ENCODE measurements around the gene TMPRSS13. TPM values are rescaled to one million over a fixed set of nuclear protein-coding genes. Genes with fewer than 3 reads are reported as not detected.

The TMPRSS13 gene
- polyA plus RNA-seq, 3 donors: 0.17 to 2.4 (median 0.37) TPM

GRCh38 chr11:117976445-117976844 is 47.2 kb upstream of the TMPRSS13 start:
- Mint-ChIP-seq H3K36me3 (peaks cover 9 to 10% of the 10 kb centered on the region in 2 donors), H3K4me1 (peaks cover 92% of the 10 kb centered on the region), H3K4me3 (peak overlapping the region in 1 of 2 donors; percentile 58), H3K9me3 (peaks cover 0 to 4% (median 0%) of the 10 kb centered on the region in 7 donors), H3K27ac (peak overlapping the region; percentile 48 to 93 (median 90)), H3K27me3 (ENCODE audit: low read depth in 3 of 3) (peaks cover 0 to 4% (median 0%) of the 10 kb centered on the region in 3 donors)
- no peaks in the 10 kb centered on the region for H4K20me1 ChIP-seq (ENCODE audit: insufficient read depth, low read length)
- H3K4me2 ChIP-seq (replicated peaks; ENCODE audit: extremely low read depth, low read length, poor library complexity, severe bottlenecking): peak overlapping the region; percentile 17
- no peaks in the 10 kb centered on the region for H3K27me3 ChIP-seq (ENCODE audit: control insufficient read depth in 2 of 2, insufficient read depth in 2 of 2, low read length in 2 of 2)
- peaks cover 92 to 100% of the 10 kb centered on the region in 2 donors for H3K4me1 ChIP-seq (ENCODE audit: control insufficient read depth in 1 of 2, insufficient read depth in 2 of 2, low read length in 2 of 2)
- H3K9me3 ChIP-seq (replicated peaks in 1 of 2; ENCODE audit: control insufficient read depth in 1 of 2, insufficient read depth in 1 of 2, low read length in 2 of 2): no peaks in the 10 kb centered on the region
- WGBS (ENCODE audit: insufficient coverage): 89% methylated on average over 4 of the region's 4 CpGs
- no peak overlapping the region for H3K9ac ChIP-seq (ENCODE audit: insufficient read depth, low read length, poor library complexity, severe bottlenecking)
- intact Hi-C loops (cut with micrococcal nuclease): no loop called here
- H3K79me2 ChIP-seq (ENCODE audit: insufficient read depth, low read length): no peaks in the 10 kb centered on the region
- H3K4me3 ChIP-seq (replicated peaks in 1 of 3; ENCODE audit: low read depth in 2 of 3, low read length in 3 of 3): peak overlapping the region in 1 of 3 experiments; percentile 15
- TF ChIP-seq CTCF (IDR thresholded peaks at IDR 0.05): no peak
- H2AFZ ChIP-seq (ENCODE audit: insufficient read depth, low read depth, low read length, poor library complexity, severe bottlenecking): no peak overlapping the region
- DNase-seq: no peak
- peak overlapping the region; percentile 30 to 71 for H3K27ac ChIP-seq (ENCODE audit: low read depth in 1 of 2, low read length in 2 of 2)
- no peaks in the 10 kb centered on the region for H3K36me3 ChIP-seq (replicated peaks in 1 of 2; ENCODE audit: control insufficient read depth in 1 of 2, insufficient read depth in 2 of 2, low read length in 2 of 2)

GRCh38 chr11:117973503-117973860 is 44.3 kb upstream of the TMPRSS13 start:
- peak overlapping the region; percentile 79 to 96 (median 93) for H3K27ac Mint-ChIP-seq
- no peaks in the 10 kb centered on the region for H3K36me3 ChIP-seq (replicated peaks in 1 of 2; ENCODE audit: control insufficient read depth in 1 of 2, insufficient read depth in 2 of 2, low read length in 2 of 2)
- no peaks in the 10 kb centered on the region for H3K9me3 ChIP-seq (replicated peaks in 1 of 2; ENCODE audit: control insufficient read depth in 1 of 2, insufficient read depth in 1 of 2, low read length in 2 of 2)
- peaks cover 0 to 4% (median 0%) of the 10 kb centered on the region in 7 donors for H3K9me3 Mint-ChIP-seq
- no peak for TF ChIP-seq CTCF (IDR thresholded peaks at IDR 0.05)
- H3K4me3 ChIP-seq (replicated peaks in 1 of 3; ENCODE audit: low read depth in 2 of 3, low read length in 3 of 3): peak overlapping the region in 1 of 3 experiments; percentile 11
- peak; percentile 70 to 80 (median 78) for DNase-seq
- H3K27ac ChIP-seq (ENCODE audit: low read depth in 1 of 2, low read length in 2 of 2): peak overlapping the region; percentile 60 to 76
- intact Hi-C loops (cut with micrococcal nuclease): loop anchor here in 1 of 2 donors (5.0 kb wide), 1 partner anchor 39 kb away; no protein-coding TSS in a partner anchor
- no peaks in the 10 kb centered on the region for H4K20me1 ChIP-seq (ENCODE audit: insufficient read depth, low read length)
- 18% methylated on average over 2 of the region's 4 CpGs for WGBS (ENCODE audit: insufficient coverage)
- H3K4me2 ChIP-seq (replicated peaks; ENCODE audit: extremely low read depth, low read length, poor library complexity, severe bottlenecking): peak overlapping the region; percentile 40
- no peaks in the 10 kb centered on the region for H3K79me2 ChIP-seq (ENCODE audit: insufficient read depth, low read length)
- peaks cover 0 to 2% (median 0%) of the 10 kb centered on the region in 3 donors for H3K27me3 Mint-ChIP-seq (ENCODE audit: low read depth in 3 of 3)
- H3K4me1 Mint-ChIP-seq: peaks cover 96% of the 10 kb centered on the region
- H3K9ac ChIP-seq (ENCODE audit: insufficient read depth, low read length, poor library complexity, severe bottlenecking): no peak overlapping the region
- no peak overlapping the region for H2AFZ ChIP-seq (ENCODE audit: insufficient read depth, low read depth, low read length, poor library complexity, severe bottlenecking)
- peak overlapping the region in 1 of 2 donors; percentile 47 for H3K4me3 Mint-ChIP-seq
- peaks cover 6 to 11% of the 10 kb centered on the region in 2 donors for H3K36me3 Mint-ChIP-seq
- no peaks in the 10 kb centered on the region for H3K27me3 ChIP-seq (ENCODE audit: control insufficient read depth in 2 of 2, insufficient read depth in 2 of 2, low read length in 2 of 2)
- peaks cover 94 to 100% of the 10 kb centered on the region in 2 donors for H3K4me1 ChIP-seq (ENCODE audit: control insufficient read depth in 1 of 2, insufficient read depth in 2 of 2, low read length in 2 of 2)
